ENCODE results near the gene ALX3. TPM values are rescaled to one million over a fixed set of nuclear protein-coding genes. Genes with fewer than 3 reads are reported as not detected.
A peak's percentile ranks its signal among the peaks of the same experiment; 100 is the strongest.

The ALX3 gene
- total and polyA plus RNA-seq, 7 donors: 0.13 TPM; not detected in 6

- 74 to 85% methylated on average over 6 of the region's 6 CpGs for WGBS, 2 donors
- TF ChIP-seq POLR2A (IDR thresholded peaks at IDR 0.05) (no peak), CTCF (IDR thresholded peaks at IDR 0.05) (no peak), POLR2AphosphoS5 (IDR thresholded peaks at IDR 0.05) (no peak)
- peak overlapping the region in 1 of 4 donors; percentile 14 for H3K27ac ChIP-seq
- no peak overlapping the region for H3K4me3 ChIP-seq
- intact Hi-C loops (cut with DNase I): no loop called here
- peaks cover 0 to 26% (median 9%) of the 10 kb centered on the region in 4 donors for H3K4me1 ChIP-seq
- H3K27me3 ChIP-seq: no peaks in the 10 kb centered on the region
- DNase-seq: no peak
- H3K9me3 ChIP-seq: no peaks in the 10 kb centered on the region
- peaks cover 31 to 83% (median 60%) of the 10 kb centered on the region in 4 donors for H3K36me3 ChIP-seq
These were observed 58.2 kb downstream of the ALX3 start for GRCh38 chr1:110012100-110012780.

GRCh38 chr1:110011527-110012041 lies 58.9 kb downstream of the ALX3 start:
- Histone ChIP-seq H3K27ac (peak overlapping the region in 3 of 4 donors; percentile 12 to 19 (median 14)), H3K36me3 (peaks cover 28 to 77% (median 54%) of the 10 kb centered on the region in 4 donors), H3K4me3 (no peak overlapping the region), H3K4me1 (peaks cover 0 to 33% (median 16%) of the 10 kb centered on the region in 4 donors), H3K27me3 (no peaks in the 10 kb centered on the region), H3K9me3 (no peaks in the 10 kb centered on the region)
- DNase-seq: no peak
- TF ChIP-seq POLR2A (IDR thresholded peaks at IDR 0.05) (no peak), CTCF (IDR thresholded peaks at IDR 0.05) (peak in 3 of 4 experiments; percentile 18 to 42 (median 30))
- intact Hi-C loops (cut with DNase I): no loop called here
- 26 to 30% methylated on average over 2 of the region's 2 CpGs for WGBS, 2 donors

Other genes starting within 250 kb of the ALX3 start
- gene CSF1, start 159.8 kb downstream of the ALX3 start, total RNA-seq: 100 to 1,000 TPM in 1 of 4 donors, 10 to 100 TPM in 3; 21.8 to 118 (median 47.5) TPM
- gene CSF1, start 159.8 kb downstream of the ALX3 start, polyA plus RNA-seq: 10 to 100 TPM in 1 of 3 donors, 1 to 10 TPM in 2; 3.0 to 15.0 (median 3.7) TPM
- gene AHCYL1, start 85.9 kb downstream of the ALX3 start, total RNA-seq: 10 to 100 TPM; 58.2 to 76.7 (median 73.4) TPM
- 10 to 100 TPM; 42.6 to 57.3 (median 49.1) TPM for gene AHCYL1, start 85.9 kb downstream of the ALX3 start, polyA plus RNA-seq
- 10 to 100 TPM; 32.8 to 47.8 (median 36.1) TPM for gene STRIP1, start 36.0 kb downstream of the ALX3 start, total RNA-seq
- gene STRIP1, start 36.0 kb downstream of the ALX3 start, polyA plus RNA-seq: 10 to 100 TPM in 1 of 3 donors, 1 to 10 TPM in 2; 7.9 to 24.8 (median 9.6) TPM
- under 1 TPM in 1 of 4 donors, not detected in 3; 0.33 TPM for gene UBL4B, start 41.8 kb upstream of the ALX3 start, total RNA-seq
- under 1 TPM in 1 of 3 donors, not detected in 2; 0.06 TPM for gene UBL4B, start 41.8 kb upstream of the ALX3 start, polyA plus RNA-seq
- under 1 TPM in 3 of 4 donors, not detected in 1; 0.36 to 0.83 (median 0.41) TPM for gene SLC6A17, start 79.8 kb upstream of the ALX3 start, total RNA-seq
- gene SLC6A17, start 79.8 kb upstream of the ALX3 start, polyA plus RNA-seq: under 1 TPM in 2 of 3 donors, not detected in 1; under 0.01 to 0.20 TPM
- gene KCNC4, start 139.6 kb upstream of the ALX3 start, total RNA-seq: 1 to 10 TPM; 1.8 to 6.4 (median 3.2) TPM
- gene KCNC4, start 139.6 kb upstream of the ALX3 start, polyA plus RNA-seq: 1 to 10 TPM in 1 of 3 donors, under 1 TPM in 2; 0.60 to 3.6 (median 0.69) TPM

Measured in sigmoid colon (tissue), 7 donors.